Skeletal muscle tissue (tissue), 4 donors: ENCODE data around the gene MIOS. TPM values are rescaled to one million over a fixed set of nuclear protein-coding genes. Genes with fewer than 3 reads are reported as not detected.

Experiments used
- H3K27ac ChIP-seq: one replicate; pipeline ENCODE4 v1.7.0; 2013; ENCODE audit warnings: mild to moderate bottlenecking, low read depth, low read length, inconsistent platforms
- H3K27me3 ChIP-seq, 3 donors: one replicate each; pipeline ENCODE4 v1.7.0; 2013; ENCODE audit warnings: low read length in 3 of 3; ENCODE audit not compliant: control insufficient read depth in 3 of 3, insufficient read depth in 3 of 3
- H3K36me3 ChIP-seq, 3 donors: one replicate each; pipeline ENCODE4 v1.7.0; 2013; ENCODE audit warnings: low read length in 3 of 3; ENCODE audit not compliant: control insufficient read depth in 3 of 3, insufficient read depth in 3 of 3
- H3K4me1 ChIP-seq, 3 donors: one replicate each; pipeline ENCODE4 v1.7.0; 2013; ENCODE audit warnings: low read length in 3 of 3, mild to moderate bottlenecking in 3 of 3; ENCODE audit not compliant: control insufficient read depth in 3 of 3, insufficient read depth in 3 of 3
- H3K4me3 ChIP-seq, 3 donors: one replicate each; pipeline ENCODE4 v1.7.0; 2013; ENCODE audit warnings: low read length in 3 of 3
- H3K9ac ChIP-seq, 3 donors: one replicate each; pipeline ENCODE4 v1.7.0; 2013; ENCODE audit warnings: low read length in 3 of 3, mild to moderate bottlenecking in 3 of 3, moderate library complexity in 2 of 3, low read depth in 1 of 3
- H3K9me3 ChIP-seq, 3 donors: one replicate each; pipeline ENCODE4 v1.7.0; 2013; ENCODE audit warnings: low read length in 3 of 3; ENCODE audit not compliant: control insufficient read depth in 3 of 3
- total RNA-seq: library from RNA; depleted of rRNA; stranded (reverse); fragments of >200 nt; gene quantifications from one replicate; pipeline ENCODE4 v1.2.3, GENCODE V29; 2014
- donor health status: Osteomylitis.

Gene MIOS
- total RNA-seq, 1 donor from 2014 or later = 35.5 TPM

- peaks cover 0 to 2% (median 0%) of the 10 kb centered on the region in 3 donors for H3K36me3 ChIP-seq
- H3K9ac ChIP-seq = peak overlapping the region; percentile 77 to 86 (median 82)
- no peaks in the 10 kb centered on the region for H3K27me3 ChIP-seq
- H3K4me3 ChIP-seq = peak overlapping the region; percentile 85 to 100 (median 98)
- H3K9me3 ChIP-seq = no peaks in the 10 kb centered on the region
- peaks cover 15 to 24% (median 18%) of the 10 kb centered on the region in 3 donors for H3K4me1 ChIP-seq
- peak overlapping the region; percentile 73 for H3K27ac ChIP-seq
Observed at GRCh38 chr7:7639421-7639820, 72.7 kb downstream of the MIOS start.

DNA sequence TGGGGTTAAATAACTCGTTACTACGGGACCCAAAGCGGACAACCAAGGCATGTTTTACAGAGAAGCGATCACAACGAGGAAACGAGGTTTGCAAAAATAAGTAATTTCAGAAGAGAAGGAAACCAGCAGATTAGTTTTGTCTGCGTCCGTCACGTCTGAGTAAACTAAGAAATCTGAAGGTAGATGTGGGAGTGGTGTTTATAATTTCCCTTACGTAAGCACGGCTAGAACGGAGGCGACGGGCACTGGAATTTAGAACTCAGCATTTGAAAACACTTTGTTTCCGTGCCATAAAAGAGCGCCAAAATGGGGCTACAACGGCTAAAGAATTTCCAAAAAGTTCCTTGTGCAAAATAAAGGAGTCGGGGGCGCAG is 73.2 kb downstream of the MIOS start:
- Histone ChIP-seq H3K9me3 (no peaks in the 10 kb centered on the region), H3K9ac (peak overlapping the region; percentile 77 to 86 (median 82)), H3K4me3 (peak overlapping the region; percentile 85 to 100 (median 98)), H3K36me3 (peaks cover 0 to 2% (median 0%) of the 10 kb centered on the region in 3 donors), H3K27ac (peak overlapping the region; percentile 73), H3K4me1 (peaks cover 15 to 24% (median 18%) of the 10 kb centered on the region in 3 donors), H3K27me3 (no peaks in the 10 kb centered on the region)

GRCh38 chr7:7640221-7641128 is 73.8 kb downstream of the MIOS start, which contains the start of gene UMAD1:
Gene UMAD1, plus strand, starts transcription at chr7:7640752. Its CDS starts 32,620 bp downstream, at chr7:7673372.
- Histone ChIP-seq H3K4me1 (peaks cover 15 to 24% (median 18%) of the 10 kb centered on the region in 3 donors), H3K9me3 (no peaks in the 10 kb centered on the region), H3K9ac (peak within 1 kb of the TSS; percentile 78 to 88 (median 86)), H3K4me3 (peak within 1 kb of the TSS; percentile 85 to 100 (median 98)), H3K27me3 (no peaks in the 10 kb centered on the region), H3K36me3 (peaks cover 0 to 2% (median 0%) of the 10 kb centered on the region in 3 donors), H3K27ac (peak within 1 kb of the TSS; percentile 88)

- no peaks in the 10 kb centered on the region for H3K27me3 ChIP-seq
- H3K9ac ChIP-seq = peak overlapping the region; percentile 78 to 88 (median 86)
- peaks cover 15 to 24% (median 18%) of the 10 kb centered on the region in 3 donors for H3K4me1 ChIP-seq
- peaks cover 0 to 2% (median 0%) of the 10 kb centered on the region in 3 donors for H3K36me3 ChIP-seq
- H3K4me3 ChIP-seq = peak overlapping the region; percentile 85 to 100 (median 98)
- H3K27ac ChIP-seq = peak overlapping the region; percentile 88
- H3K9me3 ChIP-seq = no peaks in the 10 kb centered on the region
Observed at GRCh38 chr7:7641129-7641663, 74.5 kb downstream of the MIOS start.

- no peaks in the 10 kb centered on the region for H3K9me3 ChIP-seq
- no peak overlapping the region for H3K27ac ChIP-seq
- H3K4me3 ChIP-seq = peak overlapping the region in 2 of 3 donors; percentile 12 to 85
- no peaks in the 10 kb centered on the region for H3K27me3 ChIP-seq
- H3K4me1 ChIP-seq = peaks cover 15 to 24% (median 18%) of the 10 kb centered on the region in 3 donors
- peaks cover 0 to 2% (median 0%) of the 10 kb centered on the region in 3 donors for H3K36me3 ChIP-seq
- no peak overlapping the region for H3K9ac ChIP-seq
Observed at GRCh38 chr7:7642081-7642480, 75.4 kb downstream of the MIOS start.

DNA sequence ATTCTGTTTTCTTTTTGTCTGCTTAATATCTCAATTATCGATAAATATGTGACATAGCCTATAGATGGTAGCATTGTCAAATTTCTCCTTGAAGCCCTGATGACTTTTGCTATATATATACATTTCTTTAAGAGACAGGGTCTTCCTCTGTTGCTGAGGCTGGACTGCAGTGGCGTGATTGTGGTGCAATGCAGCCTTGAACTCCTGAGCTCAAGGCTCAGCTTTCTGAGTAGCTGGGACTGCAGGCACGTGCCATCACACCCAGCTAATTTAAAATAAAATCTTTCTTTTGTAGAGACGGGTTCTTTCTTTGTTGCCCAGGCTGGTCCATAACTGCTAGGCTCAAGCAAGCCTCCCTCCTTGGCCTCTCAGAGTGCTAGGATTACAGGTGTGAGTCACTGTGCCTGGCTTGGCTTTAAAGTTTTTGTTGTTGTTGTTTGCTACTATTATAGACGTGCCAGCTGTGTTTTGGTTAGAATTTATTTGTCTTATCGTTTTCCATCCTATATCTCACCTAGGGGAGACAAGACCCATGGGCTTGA is 80.9 kb downstream of the MIOS start:
- peaks cover 0 to 2% (median 0%) of the 10 kb centered on the region in 3 donors for H3K36me3 ChIP-seq
- H3K4me1 ChIP-seq = peaks cover 0 to 2% (median 0%) of the 10 kb centered on the region in 3 donors
- no peak overlapping the region for H3K27ac ChIP-seq
- no peak overlapping the region for H3K9ac ChIP-seq
- H3K9me3 ChIP-seq = no peaks in the 10 kb centered on the region
- no peaks in the 10 kb centered on the region for H3K27me3 ChIP-seq
- H3K4me3 ChIP-seq = no peak overlapping the region

DNA sequence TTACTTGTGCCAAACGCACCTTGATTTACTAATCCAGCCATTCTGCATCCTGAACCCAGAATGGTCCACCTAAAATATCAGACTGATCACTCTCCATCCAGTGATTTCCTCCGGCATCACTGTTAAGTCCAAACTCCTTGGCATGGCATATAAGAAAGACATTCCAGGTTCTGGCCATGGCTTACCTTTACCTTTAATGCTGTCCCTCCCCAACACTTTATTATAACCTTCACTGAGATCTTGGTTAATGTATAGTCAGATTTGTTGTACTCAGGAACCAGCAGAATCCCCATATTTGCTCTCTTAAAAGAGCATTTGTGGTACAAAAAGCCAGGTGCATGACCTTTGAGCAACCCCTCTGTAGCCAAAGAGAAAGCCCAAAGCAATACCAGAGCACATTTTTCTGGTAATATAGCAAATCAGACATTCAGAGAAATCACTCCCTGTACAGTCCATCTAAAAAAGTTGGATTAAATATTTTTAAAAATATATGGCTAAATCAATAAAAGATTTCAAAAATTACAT is 84.1 kb downstream of the MIOS start:
- Histone ChIP-seq H3K27me3 (no peaks in the 10 kb centered on the region), H3K4me1 (peaks cover 0 to 2% (median 0%) of the 10 kb centered on the region in 3 donors), H3K9ac (no peak overlapping the region), H3K9me3 (no peaks in the 10 kb centered on the region), H3K27ac (no peak overlapping the region), H3K36me3 (no peaks in the 10 kb centered on the region), H3K4me3 (no peak overlapping the region)

GRCh38 chr7:7651479-7651878 is 84.8 kb downstream of the MIOS start:
- H3K27ac ChIP-seq = no peak overlapping the region
- no peak overlapping the region for H3K9ac ChIP-seq
- no peak overlapping the region for H3K4me3 ChIP-seq
- no peaks in the 10 kb centered on the region for H3K36me3 ChIP-seq
- peaks cover 0 to 2% (median 0%) of the 10 kb centered on the region in 3 donors for H3K4me1 ChIP-seq
- H3K9me3 ChIP-seq = no peaks in the 10 kb centered on the region
- H3K27me3 ChIP-seq = no peaks in the 10 kb centered on the region

- Histone ChIP-seq H3K9me3 (no peaks in the 10 kb centered on the region), H3K9ac (no peak overlapping the region), H3K4me3 (no peak overlapping the region), H3K27me3 (no peaks in the 10 kb centered on the region), H3K4me1 (peaks cover 0 to 2% (median 0%) of the 10 kb centered on the region in 3 donors), H3K36me3 (no peaks in the 10 kb centered on the region), H3K27ac (no peak overlapping the region)
Observed at GRCh38 chr7:7652798-7653540, 86.3 kb downstream of the MIOS start.
